Panc1 (cell line): Measurements from ENCODE around the gene NOS1AP.

Experiments
- POLR2AphosphoS5 ChIP-seq: IDR thresholded peaks from 2 replicates; pipeline ENCODE4 v1.6.1; 2012; ENCODE audit warnings: mild to moderate bottlenecking, low read depth, low read length, moderate library complexity
- TCF7L2 ChIP-seq: IDR thresholded peaks from 2 replicates; pipeline ENCODE4 v1.6.1; 2011; ENCODE audit warnings: mild to moderate bottlenecking, low read depth, low read length, inconsistent platforms
- TF ChIP-seq, protein P1 (sequence below): fragments of 450-650 bp; IDR thresholded peaks from 2 replicates; pipeline ENCODE4 v1.5.1; 2017; ENCODE audit warnings: mild to moderate bottlenecking
- TF ChIP-seq, protein P2 (sequence below), 2 experiments: IDR thresholded peaks; 2 replicates each; pipeline ENCODE4 v1.6.1; 2011 to 2012; ENCODE audit warnings: low read depth in 2 of 2, control low read depth in 1 of 2, low read length in 1 of 2, mild to moderate bottlenecking in 1 of 2, moderate library complexity in 1 of 2; ENCODE audit not compliant: insufficient read depth in 1 of 2

DNA sequence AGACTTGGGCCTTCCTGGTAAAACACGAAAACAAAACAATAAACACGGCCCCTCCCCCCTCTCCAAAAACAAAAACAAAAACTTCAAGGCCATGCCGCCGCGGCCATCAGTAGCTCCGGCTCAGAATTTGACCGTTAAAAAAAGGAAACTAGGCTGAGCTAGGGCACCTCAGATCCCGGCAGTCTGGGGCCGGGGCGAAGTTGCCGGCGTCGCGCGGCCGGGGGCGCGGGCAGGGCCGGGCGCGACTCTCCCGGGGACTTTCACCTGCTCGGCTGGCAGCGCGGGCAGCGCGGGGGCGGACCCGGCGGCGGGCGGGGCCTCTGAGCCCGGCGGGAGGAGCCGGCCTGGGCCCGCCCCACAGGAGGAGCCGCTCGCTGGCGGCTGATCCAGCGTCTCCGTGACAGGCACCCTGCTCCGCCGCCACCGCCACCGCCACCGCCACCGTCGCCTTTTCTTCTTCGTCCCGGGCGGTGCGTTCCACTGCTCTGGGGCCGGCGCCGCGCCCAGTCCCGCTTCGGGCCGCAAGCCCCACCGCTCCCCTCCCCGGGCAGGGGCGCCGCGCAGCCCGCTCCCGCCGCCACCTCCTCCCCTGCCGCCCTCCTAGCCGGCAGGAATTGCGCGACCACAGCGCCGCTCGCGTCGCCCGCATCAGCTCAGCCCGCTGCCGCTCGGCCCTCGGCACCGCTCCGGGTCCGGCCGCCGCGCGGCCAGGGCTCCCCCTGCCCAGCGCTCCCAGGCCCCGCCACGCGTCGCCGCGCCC lies at the start of gene NOS1AP:
- TF ChIP-seq, protein P1, sequence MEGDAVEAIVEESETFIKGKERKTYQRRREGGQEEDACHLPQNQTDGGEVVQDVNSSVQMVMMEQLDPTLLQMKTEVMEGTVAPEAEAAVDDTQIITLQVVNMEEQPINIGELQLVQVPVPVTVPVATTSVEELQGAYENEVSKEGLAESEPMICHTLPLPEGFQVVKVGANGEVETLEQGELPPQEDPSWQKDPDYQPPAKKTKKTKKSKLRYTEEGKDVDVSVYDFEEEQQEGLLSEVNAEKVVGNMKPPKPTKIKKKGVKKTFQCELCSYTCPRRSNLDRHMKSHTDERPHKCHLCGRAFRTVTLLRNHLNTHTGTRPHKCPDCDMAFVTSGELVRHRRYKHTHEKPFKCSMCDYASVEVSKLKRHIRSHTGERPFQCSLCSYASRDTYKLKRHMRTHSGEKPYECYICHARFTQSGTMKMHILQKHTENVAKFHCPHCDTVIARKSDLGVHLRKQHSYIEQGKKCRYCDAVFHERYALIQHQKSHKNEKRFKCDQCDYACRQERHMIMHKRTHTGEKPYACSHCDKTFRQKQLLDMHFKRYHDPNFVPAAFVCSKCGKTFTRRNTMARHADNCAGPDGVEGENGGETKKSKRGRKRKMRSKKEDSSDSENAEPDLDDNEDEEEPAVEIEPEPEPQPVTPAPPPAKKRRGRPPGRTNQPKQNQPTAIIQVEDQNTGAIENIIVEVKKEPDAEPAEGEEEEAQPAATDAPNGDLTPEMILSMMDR, result peak; percentile 22; the same call in 1 of the 2 replicates
- TF ChIP-seq, protein P2, sequence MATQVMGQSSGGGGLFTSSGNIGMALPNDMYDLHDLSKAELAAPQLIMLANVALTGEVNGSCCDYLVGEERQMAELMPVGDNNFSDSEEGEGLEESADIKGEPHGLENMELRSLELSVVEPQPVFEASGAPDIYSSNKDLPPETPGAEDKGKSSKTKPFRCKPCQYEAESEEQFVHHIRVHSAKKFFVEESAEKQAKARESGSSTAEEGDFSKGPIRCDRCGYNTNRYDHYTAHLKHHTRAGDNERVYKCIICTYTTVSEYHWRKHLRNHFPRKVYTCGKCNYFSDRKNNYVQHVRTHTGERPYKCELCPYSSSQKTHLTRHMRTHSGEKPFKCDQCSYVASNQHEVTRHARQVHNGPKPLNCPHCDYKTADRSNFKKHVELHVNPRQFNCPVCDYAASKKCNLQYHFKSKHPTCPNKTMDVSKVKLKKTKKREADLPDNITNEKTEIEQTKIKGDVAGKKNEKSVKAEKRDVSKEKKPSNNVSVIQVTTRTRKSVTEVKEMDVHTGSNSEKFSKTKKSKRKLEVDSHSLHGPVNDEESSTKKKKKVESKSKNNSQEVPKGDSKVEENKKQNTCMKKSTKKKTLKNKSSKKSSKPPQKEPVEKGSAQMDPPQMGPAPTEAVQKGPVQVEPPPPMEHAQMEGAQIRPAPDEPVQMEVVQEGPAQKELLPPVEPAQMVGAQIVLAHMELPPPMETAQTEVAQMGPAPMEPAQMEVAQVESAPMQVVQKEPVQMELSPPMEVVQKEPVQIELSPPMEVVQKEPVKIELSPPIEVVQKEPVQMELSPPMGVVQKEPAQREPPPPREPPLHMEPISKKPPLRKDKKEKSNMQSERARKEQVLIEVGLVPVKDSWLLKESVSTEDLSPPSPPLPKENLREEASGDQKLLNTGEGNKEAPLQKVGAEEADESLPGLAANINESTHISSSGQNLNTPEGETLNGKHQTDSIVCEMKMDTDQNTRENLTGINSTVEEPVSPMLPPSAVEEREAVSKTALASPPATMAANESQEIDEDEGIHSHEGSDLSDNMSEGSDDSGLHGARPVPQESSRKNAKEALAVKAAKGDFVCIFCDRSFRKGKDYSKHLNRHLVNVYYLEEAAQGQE (IDR thresholded peaks at IDR 0.05; ENCODE audit: insufficient read depth in 1 of 2, low read depth in 2 of 2, low read length in 1 of 2), result no peak
- TF ChIP-seq POLR2AphosphoS5 (0 out of 2 replicates have a peak, but pooled peaks have one; percentile 48), TCF7L2 (peak; percentile 98)
